Endothelial cell of umbilical vein (primary cell): Measurements from ENCODE around the gene FAM53B. TPM values are rescaled to one million over a fixed set of nuclear protein-coding genes. Genes with fewer than 3 reads are reported as not detected.

Source experiments
- BruUV-seq: library from RNA; stranded (reverse); fragments of 400-500 nt; replicated peaks from 2 replicates; lab custom pipeline; 2021; lab: Mats Ljungman, UMichigan
- CTCF ChIA-PET: fragments of 300-600, 350-600 bp; sonication (Branson Sonifier 250); formaldehyde crosslinking; loops from one replicate; lab custom pipeline; 2021; ENCODE audit warnings: antibody characterized with exemption, inconsistent platforms; lab: Charles Lee
- POLR2A ChIA-PET: fragments of 300-600, 350-600 bp; sonication (Branson Sonifier 250); formaldehyde crosslinking; loops from one replicate; lab custom pipeline; 2021; ENCODE audit warnings: antibody characterized with exemption, inconsistent platforms; lab: Charles Lee
- DNase-seq: peaks from one replicate; pipeline ENCODE4 v3.0.0-alpha.2; 2011; ENCODE audit warnings: low read depth, low spot score
- FAIRE-seq: peaks from 2 replicates; lab custom pipeline; 2011; peaks lifted over from hg19 to GRCh38; lab: Jason Lieb, UNC
- H2AFZ ChIP-seq: 2 replicates; pipeline ENCODE4 v1.6.0; 2012; ENCODE audit warnings: low read depth, low read length, control low read depth, inconsistent platforms
- H3K27ac ChIP-seq: 2 replicates; pipeline ENCODE4 v1.5.1; 2011; ENCODE audit warnings: low read depth, mild to moderate bottlenecking, control low read depth, low read length, moderate library complexity; ENCODE audit not compliant: insufficient read depth
- H3K27me3 ChIP-seq, 2 experiments: 2 replicates each; pipeline versions ENCODE4 v1.6.0 to v1.6.1; 2011; ENCODE audit warnings: low read length in 2 of 2, mixed read lengths in 1 of 2; ENCODE audit not compliant: control insufficient read depth in 2 of 2, insufficient read depth in 2 of 2
- H3K36me3 ChIP-seq, 2 experiments: 2 replicates in 1 of 2; 3 replicates in 1 of 2; pipeline ENCODE4 v1.5.1; 2011; ENCODE audit warnings: low read length in 2 of 2, mild to moderate bottlenecking in 1 of 2, moderate library complexity in 1 of 2; ENCODE audit not compliant: control insufficient read depth in 2 of 2, insufficient read depth in 2 of 2; ENCODE audit errors: extremely low read depth in 1 of 2
- H3K4me1 ChIP-seq: 3 replicates; pipeline ENCODE4 v1.5.1; 2011; ENCODE audit warnings: mild to moderate bottlenecking, low read length; ENCODE audit not compliant: control insufficient read depth, insufficient read depth; ENCODE audit errors: extremely low read depth
- H3K4me2 ChIP-seq: 2 replicates; pipeline ENCODE4 v1.6.1; 2011; ENCODE audit warnings: low read length, control low read depth, mixed read lengths; ENCODE audit not compliant: insufficient read depth
- H3K4me3 ChIP-seq, 3 experiments: fragments of 200-600 bp in 1 of 3; sonication (generic), shearing (Covaris generic) in 1 of 3; replicated peaks in 1 of 3; 2 replicates each; pipeline ENCODE4 v1.5.1; 2011 to 2016; ENCODE audit warnings: control low read depth in 3 of 3, low read length in 3 of 3, mild to moderate bottlenecking in 2 of 3, inconsistent platforms in 1 of 3, low read depth in 1 of 3, moderate library complexity in 1 of 3; ENCODE audit not compliant: insufficient read depth in 1 of 3
- H3K79me2 ChIP-seq: 2 replicates; pipeline ENCODE4 v1.6.0; 2012; ENCODE audit warnings: low read length, inconsistent platforms; ENCODE audit not compliant: control insufficient read depth, insufficient read depth
- H3K9ac ChIP-seq: replicated peaks from 2 replicates; pipeline ENCODE3; 2011; ENCODE audit warnings: low read length, control low read depth; ENCODE audit not compliant: insufficient read depth; ENCODE audit errors: extremely low read depth
- H3K9me1 ChIP-seq: replicated peaks from 3 replicates; pipeline ENCODE4 v1.6.0; 2011; ENCODE audit warnings: mild to moderate bottlenecking, low read length; ENCODE audit not compliant: control insufficient read depth, insufficient read depth; ENCODE audit errors: extremely low read depth
- H3K9me3 ChIP-seq: replicated peaks from 2 replicates; pipeline ENCODE4 v1.5.1; 2012; ENCODE audit warnings: low read length, inconsistent platforms; ENCODE audit not compliant: control insufficient read depth, insufficient read depth
- H4K20me1 ChIP-seq: replicated peaks from 2 replicates; pipeline ENCODE3; 2011; ENCODE audit warnings: mild to moderate bottlenecking, low read length; ENCODE audit not compliant: control insufficient read depth, insufficient read depth; ENCODE audit errors: extremely low read depth
- CTCF ChIP-seq, 2 donors: IDR thresholded peaks; 1 replicate in 1 of 2; 2 replicates in 1 of 2; pipeline ENCODE4 v1.5.1; 2011; ENCODE audit warnings: low read length in 2 of 2, mild to moderate bottlenecking in 2 of 2, moderate library complexity in 2 of 2, control low read depth in 1 of 2, inconsistent platforms in 1 of 2, low read depth in 1 of 2; ENCODE audit not compliant: insufficient read depth in 1 of 2; ENCODE audit errors: extremely low read depth in 1 of 2
- EZH2 ChIP-seq: IDR thresholded peaks from 2 replicates; pipeline ENCODE4 v1.6.1; 2012; ENCODE audit warnings: borderline replicate concordance, low read depth, mild to moderate bottlenecking, moderate library complexity, low read length, inconsistent platforms; ENCODE audit not compliant: severe bottlenecking
- FOS ChIP-seq: IDR thresholded peaks from 2 replicates; pipeline ENCODE4 v1.6.1; 2011; ENCODE audit warnings: mild to moderate bottlenecking, low read length, moderate library complexity, borderline replicate concordance; ENCODE audit not compliant: insufficient read depth
- GATA2 ChIP-seq: IDR thresholded peaks from 2 replicates; pipeline ENCODE4 v1.7.0; 2011; ENCODE audit warnings: low read depth, mild to moderate bottlenecking, moderate library complexity, mixed read lengths, low read length; ENCODE audit not compliant: insufficient read length, insufficient read depth
- JUN ChIP-seq: IDR thresholded peaks from 2 replicates; pipeline ENCODE4 v1.6.1; 2011; ENCODE audit warnings: borderline replicate concordance, low read depth; ENCODE audit not compliant: insufficient read length, insufficient read depth
- MAX ChIP-seq: IDR thresholded peaks from 2 replicates; pipeline ENCODE4 v1.6.1; 2011; ENCODE audit not compliant: insufficient read depth, insufficient read length
- MYC ChIP-seq: IDR thresholded peaks from one replicate; pipeline ENCODE4 v1.6.1; 2011; ENCODE audit warnings: mild to moderate bottlenecking, low read depth, low read length
- POLR2A ChIP-seq: IDR thresholded peaks from 2 replicates; pipeline ENCODE4 v1.6.1; 2012; ENCODE audit warnings: low read depth, mild to moderate bottlenecking, control low read depth, low read length
- POLR2AphosphoS5 ChIP-seq: IDR thresholded peaks from 2 replicates; pipeline ENCODE4 v1.6.1; 2012; ENCODE audit warnings: low read depth, mild to moderate bottlenecking, control low read depth, low read length, moderate library complexity; ENCODE audit not compliant: insufficient read depth
- dilution Hi-C: fragments of 300-500 bp; cut with MboI; formaldehyde crosslinking; loops from one replicate; pipeline ENCODE4 v1.15.0; 2019; ENCODE audit warnings: low sequenced_read_pairs; ENCODE audit not compliant: extremely low pct_ligation_motif_present
- intact Hi-C: fragments of 100-400 bp; cut with micrococcal nuclease; formaldehyde crosslinking; loops from one replicate; pipeline ENCODE4 v1.10.0; 2022
- polyA plus RNA-seq, 4 experiments: library from polyadenylated mRNA; depleted of rRNA in 3 of 4; stranded (reverse) in 3 of 4; unstranded in 1 of 4; fragments of >200 nt; gene quantifications; 2 replicates each; pipeline versions ENCODE4 v1.2.1 to v1.2.3, GENCODE V29; 2011 to 2012; ENCODE audit warnings: missing spikeins in 1 of 4
- total RNA-seq: library from RNA; stranded (reverse); gene quantifications from 2 replicates; pipeline ENCODE4 v1.2.3, GENCODE V29; 2021

FAM53B gene
- total and polyA plus RNA-seq, 2 donors (not counting 3 experiments of a cell fraction or from before 2014, with no cell fraction given), result 8.5 to 21.1 TPM

- H3K27ac ChIP-seq, result no peak overlapping the region
- BruUV-seq, result no TSS peak
- ChIA-PET CTCF (no interaction called here), POLR2A (no interaction called here)
- H3K4me2 ChIP-seq, result no peak overlapping the region
- no peaks in the 10 kb centered on the region for H3K27me3 ChIP-seq
- no peaks in the 10 kb centered on the region for H3K9me3 ChIP-seq
- H3K4me1 ChIP-seq, result no peaks in the 10 kb centered on the region
- no peaks in the 10 kb centered on the region for H3K9me1 ChIP-seq
- no peaks in the 10 kb centered on the region for H3K79me2 ChIP-seq
- dilution Hi-C loops, result no loop called here
- H2AFZ ChIP-seq, result no peak overlapping the region
- DNase-seq, result no peak
- intact Hi-C loops, result no loop called here
- no peak for FAIRE-seq
- TF ChIP-seq JUN (no peak), EZH2 (no peak), POLR2AphosphoS5 (no peak), MYC (no peak), FOS (no peak), POLR2A (no peak), MAX (no peak), GATA2 (no peak), CTCF (IDR thresholded peaks at IDR 0.05; ENCODE audit: extremely low read depth in 1 of 2, insufficient read depth in 1 of 2, low read depth in 1 of 2, low read length in 2 of 2) (no peak)
- H3K9ac ChIP-seq, result no peak overlapping the region
- no peak overlapping the region for H3K4me3 ChIP-seq
- H4K20me1 ChIP-seq, result no peaks in the 10 kb centered on the region
- H3K36me3 ChIP-seq, result peaks cover 0 to 2% of the 10 kb centered on the region in 2 experiments
These were observed 125.0 kb downstream of the FAM53B start for GRCh38 chr10:124619195-124619594.
